HG03060 (cell line): ENCODE results near the gene MMEL1.

Experiments used
- ATAC-seq: cut with Tn5 transposase; IDR thresholded peaks from one replicate; pipeline ENCODE4 v1.9.1; 2021; ENCODE audit warnings: low read depth, moderate number of reproducible peaks; ENCODE audit not compliant: unreplicated experiment

The MMEL1 gene

DNA sequence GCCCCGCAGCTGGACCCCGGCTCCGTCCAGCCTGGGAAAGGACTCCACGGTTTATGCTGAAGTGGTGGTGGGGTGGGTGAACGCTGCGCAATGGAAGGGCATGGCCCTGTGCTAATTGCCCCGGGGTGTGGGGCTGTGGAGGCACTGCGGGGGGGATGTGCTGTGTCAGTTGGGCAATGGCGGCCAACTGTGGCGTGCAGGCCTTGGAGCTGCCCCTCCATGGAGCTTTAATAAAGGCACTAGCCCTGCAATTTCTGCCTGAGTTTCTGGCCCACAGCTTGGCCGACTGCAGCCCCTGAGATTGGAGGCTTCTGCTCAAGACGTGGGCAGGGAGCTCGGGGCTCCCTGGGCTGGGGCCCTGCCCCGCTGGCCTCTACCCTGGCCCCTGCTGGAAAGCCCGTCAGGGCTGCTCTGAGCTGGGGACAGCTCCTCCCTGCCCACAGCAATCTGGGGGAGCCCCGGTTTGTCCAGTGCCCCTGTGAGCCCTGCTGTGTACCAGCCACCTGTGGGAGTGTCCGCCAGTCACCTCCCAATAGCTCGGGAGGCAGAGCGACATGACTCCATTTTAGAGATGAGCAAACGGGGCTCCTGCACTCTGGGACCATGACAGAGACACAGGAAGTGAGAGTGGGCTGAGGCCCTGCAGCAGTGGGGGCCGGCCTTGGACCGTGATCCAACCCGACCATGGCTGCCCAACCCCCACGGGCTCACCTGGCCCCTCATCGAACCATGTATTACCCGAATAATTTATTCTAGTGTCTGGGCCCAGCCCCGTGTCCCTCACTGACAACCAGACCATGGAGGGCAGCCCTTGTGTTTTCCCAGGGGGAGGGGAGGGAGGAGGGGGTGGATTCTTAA is 85.4 kb downstream of the MMEL1 start:
- ATAC-seq = no peak

DNA sequence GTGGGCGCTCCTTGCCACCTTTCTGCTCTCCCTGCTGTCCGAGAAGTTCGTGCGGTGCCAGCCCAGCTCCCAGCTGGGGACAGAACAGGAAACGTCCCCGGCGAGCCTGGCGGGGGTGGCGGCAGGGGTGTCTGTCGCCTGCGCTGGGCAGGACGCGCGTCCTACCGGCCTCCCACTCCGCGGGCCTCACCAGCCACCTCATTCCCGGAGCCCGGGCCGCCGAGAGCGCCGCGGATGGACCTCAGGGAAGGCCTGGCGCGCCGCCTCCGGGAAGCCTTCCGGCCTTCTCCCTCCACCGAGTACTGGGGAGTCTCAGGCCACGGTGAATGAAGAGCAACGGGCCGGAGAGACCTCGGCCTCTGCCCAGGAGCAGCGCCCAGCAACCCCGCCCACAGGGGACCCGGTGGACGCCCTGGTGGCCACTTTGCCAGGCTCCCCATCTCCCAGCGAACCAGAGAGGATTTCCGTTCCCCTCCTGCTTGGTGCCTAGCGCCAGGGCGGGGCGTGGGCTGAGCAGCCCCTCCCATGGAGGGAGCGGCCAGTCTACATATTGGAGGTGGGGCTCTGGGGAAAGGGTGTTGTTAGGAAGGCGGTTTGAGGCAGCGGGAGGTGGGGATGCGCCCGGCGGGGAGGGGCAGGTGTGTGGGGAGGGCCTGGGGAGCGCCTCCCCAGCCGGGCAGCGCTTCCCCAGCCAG is 86.2 kb downstream of the MMEL1 start:
- ATAC-seq = no peak

DNA sequence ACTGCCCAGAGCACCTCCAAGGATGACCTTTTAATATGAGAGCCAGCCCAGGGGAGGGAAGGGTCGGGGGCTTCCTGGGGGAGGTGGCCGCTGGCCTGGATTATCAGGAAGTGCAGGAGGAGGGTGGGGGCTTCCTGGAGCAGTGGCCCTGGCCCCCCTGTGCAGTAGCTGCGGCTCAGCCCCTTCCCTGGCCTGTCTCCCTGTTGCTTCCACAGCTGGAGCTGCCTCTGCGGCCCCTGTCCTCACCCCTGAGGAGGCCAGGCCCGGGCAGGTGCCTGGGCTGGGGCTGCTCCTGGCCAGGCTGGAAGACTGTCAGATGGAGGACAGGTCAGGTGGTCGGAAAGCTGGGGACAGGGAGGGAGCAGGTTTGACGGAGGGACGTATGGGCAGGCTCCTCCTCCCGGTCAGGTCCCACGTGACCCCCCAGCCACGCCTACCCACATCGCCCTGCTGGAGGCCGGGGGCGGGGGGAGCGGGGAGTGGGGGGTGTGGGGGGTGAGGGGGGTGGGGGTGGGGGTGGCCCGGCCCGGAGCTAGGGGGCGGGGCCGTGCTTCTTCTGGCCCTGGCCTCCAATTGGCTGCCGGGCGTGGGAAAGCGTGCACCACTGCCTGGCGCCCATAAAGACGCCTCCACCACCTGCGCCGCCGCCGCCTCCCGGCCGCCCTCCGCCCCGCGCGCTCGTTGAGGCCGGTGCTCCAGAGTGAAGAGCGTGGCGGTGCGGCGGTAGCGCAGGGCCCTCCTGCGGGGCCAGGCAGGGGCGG is 86.9 kb downstream of the MMEL1 start:
- ATAC-seq = no peak

DNA sequence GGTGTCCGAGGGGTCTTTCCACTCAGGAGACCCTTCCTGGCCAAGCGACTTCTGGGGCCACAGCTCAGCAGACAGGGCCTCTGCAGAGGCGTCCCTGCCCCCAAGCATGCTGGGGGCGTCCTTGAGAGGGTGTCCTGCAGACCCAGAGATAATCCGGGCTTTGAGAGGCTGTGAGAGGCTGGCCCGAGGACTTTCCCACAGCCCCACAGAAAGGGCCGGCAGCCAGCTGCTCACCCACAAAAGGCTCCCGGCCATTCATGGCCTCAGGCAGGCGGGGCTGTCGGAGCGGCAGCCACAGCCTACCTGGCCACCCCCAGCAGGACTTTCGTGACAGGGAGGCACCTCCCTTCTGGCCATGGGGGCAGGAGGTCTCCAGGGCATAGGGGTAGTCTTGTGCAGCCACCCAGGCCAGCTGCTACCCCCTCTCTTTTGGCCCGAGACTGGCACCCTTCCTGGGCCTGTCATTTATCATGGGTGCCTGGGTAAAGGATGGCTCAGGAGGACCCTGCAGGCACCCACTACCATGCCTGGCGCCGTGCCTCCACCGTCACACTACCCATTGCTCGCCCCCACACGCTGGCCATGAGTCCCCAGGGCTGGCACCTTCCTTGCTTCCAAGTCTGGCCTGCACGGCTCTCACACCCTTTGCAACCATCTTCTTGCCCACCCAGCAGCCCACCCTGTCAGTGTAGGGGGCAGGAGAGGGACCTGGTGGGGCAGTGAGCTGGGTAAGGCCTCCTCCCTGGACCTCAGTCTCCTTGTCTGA is 87.8 kb downstream of the MMEL1 start:
- ATAC-seq = no peak

DNA sequence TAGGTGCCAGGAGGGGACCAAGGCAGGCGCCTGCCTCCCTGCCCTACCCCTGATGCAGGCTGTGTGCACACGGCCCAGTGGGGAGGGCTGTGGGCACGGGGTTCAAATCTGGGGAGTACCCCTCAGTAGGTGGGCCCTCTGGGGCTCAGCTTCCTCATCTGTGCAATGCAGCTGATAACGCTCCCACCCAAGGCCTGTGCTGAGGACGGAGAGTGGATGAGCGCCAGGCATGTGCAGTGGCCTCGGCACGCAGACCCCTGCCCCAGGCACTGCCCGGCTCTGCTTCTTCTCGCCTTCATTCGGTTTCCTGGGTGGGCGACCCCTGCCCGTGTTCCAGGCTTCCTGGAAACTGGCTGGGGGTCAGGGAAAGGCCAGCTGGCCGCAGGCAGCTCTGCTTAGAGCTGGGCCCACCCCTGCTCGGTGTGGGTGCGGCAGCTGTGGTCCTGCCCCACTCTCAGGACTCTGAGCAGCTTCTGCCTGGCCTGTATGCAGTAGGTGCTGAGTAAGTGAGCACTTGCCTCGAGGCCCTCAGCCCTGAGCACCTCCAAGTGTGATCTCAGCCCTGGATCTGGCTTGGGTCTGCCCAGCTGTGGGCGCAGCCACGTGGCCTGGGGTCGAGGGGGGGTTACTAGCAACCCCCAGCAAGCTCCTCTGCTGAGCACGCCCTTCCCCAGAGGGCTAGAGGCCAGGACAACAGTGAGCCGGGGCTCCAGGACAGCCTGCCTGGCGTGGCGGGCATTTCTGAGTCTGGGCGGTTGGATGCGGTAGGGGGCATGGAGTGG is 88.5 kb downstream of the MMEL1 start:
- ATAC-seq = no peak

DNA sequence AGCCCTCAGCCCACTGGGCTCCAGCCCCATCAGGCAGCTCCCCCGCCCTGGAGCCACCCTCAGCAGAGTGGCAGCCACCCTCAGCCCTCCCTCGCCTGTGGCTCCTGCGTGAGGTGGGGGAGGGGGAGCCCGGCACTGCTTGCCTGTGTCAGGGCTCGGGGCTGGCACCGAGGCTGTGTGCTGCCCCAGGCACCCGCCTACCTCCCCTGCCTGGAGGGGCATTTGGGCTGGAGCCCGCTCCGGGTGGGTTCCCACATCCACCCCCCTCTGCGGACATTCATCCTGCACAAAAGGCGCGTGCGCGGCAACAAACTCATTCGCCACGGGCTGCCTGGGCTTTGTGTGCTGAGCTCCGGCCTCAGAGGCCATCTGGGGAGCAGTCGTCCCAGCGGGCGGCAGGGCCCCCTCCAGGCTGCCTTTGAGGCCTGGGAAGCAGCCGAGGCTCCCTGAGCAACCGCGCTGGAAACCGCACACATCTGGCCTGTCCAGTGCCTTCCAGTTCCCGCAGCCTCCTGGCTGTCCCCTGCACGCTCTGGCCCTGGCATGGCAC is 89.2 kb downstream of the MMEL1 start:
- no peak for ATAC-seq

DNA sequence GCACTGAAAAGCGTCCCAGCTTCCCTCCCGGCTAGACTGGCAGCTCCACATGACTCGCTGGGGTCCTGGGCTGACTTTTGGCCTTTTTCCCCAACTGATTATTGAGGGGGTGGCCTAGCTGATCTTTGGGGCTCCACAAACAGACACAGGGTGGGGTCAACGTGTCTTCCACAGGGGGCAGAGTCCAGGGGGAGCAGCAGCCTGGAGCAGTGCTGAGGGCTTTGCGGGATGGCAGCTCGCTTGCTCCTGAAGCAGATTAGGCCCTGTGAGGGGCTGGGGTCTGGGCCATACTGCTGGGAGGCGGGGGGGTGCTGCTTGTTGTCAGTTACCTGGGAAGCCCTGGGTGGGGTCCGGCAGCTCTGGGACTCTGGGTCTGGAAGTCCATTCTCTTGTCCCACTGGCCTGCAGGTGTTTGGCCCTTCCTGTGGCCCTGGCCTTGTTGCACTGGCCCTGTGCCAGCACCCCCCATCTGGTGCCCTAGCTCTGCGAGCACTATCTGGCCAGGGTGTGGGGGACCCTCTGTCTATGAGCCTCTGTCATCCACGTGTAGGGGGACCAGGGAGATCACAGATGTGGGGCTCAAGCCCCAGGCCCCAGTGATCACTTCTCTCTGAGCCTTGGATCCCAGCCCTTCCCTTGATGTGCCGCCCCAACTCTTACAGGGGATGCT is 90.4 kb downstream of the MMEL1 start:
- ATAC-seq = no peak

DNA sequence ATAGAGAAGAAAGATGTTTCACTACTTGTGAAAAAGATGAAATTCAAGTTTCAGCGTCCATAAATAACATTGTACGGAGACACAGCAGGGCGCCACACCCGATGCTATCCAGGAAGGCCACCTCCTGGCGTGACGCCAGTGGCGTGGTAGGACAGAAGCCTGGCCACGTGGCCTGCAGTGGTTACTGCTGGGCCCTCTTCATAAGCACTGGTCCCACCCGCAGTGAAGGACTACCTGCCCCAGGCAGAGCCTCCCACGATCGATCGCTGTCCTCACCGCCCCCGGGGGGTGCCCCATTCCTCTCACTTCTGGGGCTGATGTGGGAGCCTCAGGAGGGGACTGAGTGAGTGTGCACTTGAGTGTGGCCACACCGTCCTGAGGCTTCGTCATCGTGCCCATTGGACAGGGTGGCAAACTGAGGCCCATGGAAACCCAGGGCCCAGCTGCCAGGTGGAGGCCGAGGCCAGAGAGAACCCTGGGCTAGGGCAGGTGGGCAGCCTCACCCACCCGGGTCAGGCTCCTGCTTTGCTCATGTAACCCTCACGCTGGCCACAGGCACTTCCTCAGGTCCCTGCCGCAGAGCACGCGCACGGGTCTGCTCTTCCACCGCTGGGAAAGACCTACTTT is 91.1 kb downstream of the MMEL1 start:
- ATAC-seq = no peak

DNA sequence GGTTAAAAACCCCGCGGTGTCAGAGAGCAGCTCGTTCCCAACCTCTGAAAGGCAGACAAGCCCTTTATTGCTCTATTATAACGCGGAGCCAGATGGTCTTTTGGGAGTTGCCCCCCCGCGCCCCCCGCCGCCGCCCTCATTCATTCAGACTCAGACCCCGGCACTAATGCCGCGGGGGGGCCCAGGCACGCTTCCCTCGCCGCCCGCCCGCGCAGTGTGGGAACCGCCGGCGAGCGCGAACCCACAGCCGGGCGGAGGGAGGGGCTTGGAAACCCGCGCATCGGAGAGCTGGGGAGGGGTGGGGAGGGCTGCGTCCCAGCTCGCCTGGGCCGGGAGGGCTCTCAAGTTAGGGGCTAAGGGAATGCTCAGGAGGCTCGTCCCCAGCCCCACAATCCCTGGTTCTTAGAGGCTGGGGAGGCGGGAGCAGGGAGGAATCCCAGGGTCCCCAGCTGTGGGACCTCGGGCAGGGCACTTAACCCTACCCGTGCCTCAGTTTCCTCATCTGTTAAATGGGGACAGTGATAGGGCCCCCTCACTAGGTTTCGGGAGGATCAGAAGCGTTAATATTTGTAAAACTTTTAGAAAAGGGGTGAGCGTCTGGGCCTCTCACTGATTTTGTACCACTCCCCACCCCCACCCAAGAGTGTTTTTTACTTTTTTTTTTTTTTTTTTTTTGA is 91.9 kb downstream of the MMEL1 start:
- no peak for ATAC-seq
